B cell (primary cell): ENCODE results near the gene CYGB. TPM values are rescaled to one million over a fixed set of nuclear protein-coding genes. Genes with fewer than 3 reads are reported as not detected.

ENCODE experiments used
- ATAC-seq: fragments of 200-7000 bp; cut with Tn5 transposase; one replicate; pipeline ENCODE4 v1.10.0; 2021; ENCODE audit warnings: low read depth, mild to moderate bottlenecking, moderate number of reproducible peaks, moderate library complexity
- CTCF ChIA-PET: fragments of 350-600 bp; sonication (Branson Sonifier 250); formaldehyde crosslinking; loops from one replicate; lab custom pipeline; 2021; ENCODE audit warnings: antibody characterized with exemption, inconsistent platforms; lab: Charles Lee
- POLR2A ChIA-PET: fragments of 350-600 bp; sonication (Branson Sonifier 250); formaldehyde crosslinking; loops from one replicate; lab custom pipeline; 2021; ENCODE audit warnings: antibody characterized with exemption; lab: Charles Lee
- DNase-seq: peaks from one replicate; pipeline ENCODE4 v3.0.0; 2013
- H2AFZ ChIP-seq: 2 replicates; pipeline ENCODE4 v1.6.1; 2012; ENCODE audit warnings: mild to moderate bottlenecking, low read depth, low read length; ENCODE audit not compliant: insufficient read depth, poor library complexity, severe bottlenecking
- H3K27ac ChIP-seq, 2 donors: 1 replicate in 1 of 2; 2 replicates in 1 of 2; pipeline ENCODE4 v1.5.1; 2012 to 2013; ENCODE audit warnings: low read length in 2 of 2, mild to moderate bottlenecking in 2 of 2, moderate library complexity in 1 of 2
- H3K27me3 ChIP-seq, 4 experiments: fragments of 200-600 bp in 1 of 4; sonication (generic) in 1 of 4; replicated peaks in 1 of 4; 1 replicate in 2 of 4; 2 replicates in 2 of 4; pipeline versions ENCODE4 v1.6.1 to v1.7.0; 2013 to 2016; ENCODE audit warnings: low read length in 3 of 4, mild to moderate bottlenecking in 2 of 4, mixed read lengths in 1 of 4, moderate library complexity in 1 of 4; ENCODE audit not compliant: insufficient read depth in 4 of 4, control insufficient read depth in 3 of 4; ENCODE audit errors: control extremely low read depth in 1 of 4
- H3K36me3 ChIP-seq, 2 experiments: replicated peaks in 1 of 2; 1 replicate in 1 of 2; 2 replicates in 1 of 2; pipeline versions ENCODE4 v1.6.1 to v1.7.1; 2013; ENCODE audit warnings: low read length in 1 of 2; ENCODE audit not compliant: insufficient read depth in 2 of 2, control insufficient read depth in 1 of 2; ENCODE audit errors: control extremely low read depth in 1 of 2, extremely low read depth in 1 of 2
- H3K4me1 ChIP-seq, 2 donors: fragments of 200-600 bp in 1 of 2; sonication (generic) in 1 of 2; 1 replicate in 1 of 2; 2 replicates in 1 of 2; pipeline versions ENCODE4 v1.5.1 to v1.6.1; 2013 to 2017; ENCODE audit warnings: low read length in 2 of 2; ENCODE audit not compliant: control insufficient read depth in 2 of 2, insufficient read depth in 2 of 2
- H3K4me2 ChIP-seq: replicated peaks from 2 replicates; pipeline ENCODE3; 2012; ENCODE audit warnings: mild to moderate bottlenecking, low read depth, low read length; ENCODE audit not compliant: poor library complexity, severe bottlenecking
- H3K4me3 ChIP-seq, 5 experiments: fragments of 200-600 bp in 1 of 5; sonication (generic) in 1 of 5; 1 replicate in 3 of 5; 2 replicates in 2 of 5; pipeline versions ENCODE4 v1.5.1 to v1.7.0; 2011 to 2016; ENCODE audit warnings: low read length in 4 of 5, mild to moderate bottlenecking in 4 of 5, low read depth in 2 of 5, control low read depth in 1 of 5, moderate library complexity in 1 of 5; ENCODE audit not compliant: insufficient read depth in 1 of 5; ENCODE audit errors: control extremely low read depth in 1 of 5, extremely low read depth in 1 of 5
- H3K79me2 ChIP-seq: fragments of 200-600 bp; sonication (generic); one replicate; pipeline ENCODE4 v1.6.0; 2016; ENCODE audit warnings: low read length; ENCODE audit not compliant: control insufficient read depth, insufficient read depth
- H3K9ac ChIP-seq: fragments of 200-600 bp; sonication (generic); 2 replicates; pipeline ENCODE4 v1.6.1; 2017; ENCODE audit warnings: mild to moderate bottlenecking, low read length, moderate library complexity
- H3K9me3 ChIP-seq, 3 donors: one replicate each; pipeline versions ENCODE4 v1.6.1 to v1.7.1; 2013; ENCODE audit warnings: low read length in 2 of 3; ENCODE audit not compliant: control insufficient read depth in 2 of 3, insufficient read depth in 1 of 3; ENCODE audit errors: control extremely low read depth in 1 of 3
- H4K20me1 ChIP-seq: 2 replicates; pipeline ENCODE4 v1.6.0; 2012; ENCODE audit warnings: mild to moderate bottlenecking, low read length; ENCODE audit not compliant: insufficient read depth, control insufficient read depth, poor library complexity, severe bottlenecking
- H3K27ac Mint-ChIP-seq: one replicate; pipeline ENCODE4 v1.8.0; 2021; ENCODE audit warnings: mixed read lengths
- H3K27me3 Mint-ChIP-seq: one replicate; pipeline ENCODE4 v1.8.0; 2021; ENCODE audit warnings: mixed read lengths
- H3K4me1 Mint-ChIP-seq: one replicate; pipeline ENCODE4 v1.8.0; 2021; ENCODE audit warnings: mixed read lengths
- H3K4me3 Mint-ChIP-seq: one replicate; pipeline ENCODE4 v1.8.0; 2021; ENCODE audit warnings: mixed read lengths
- H3K9me3 Mint-ChIP-seq: one replicate; pipeline ENCODE4 v1.8.0; 2022; ENCODE audit warnings: mixed read lengths; ENCODE audit not compliant: insufficient read depth
- CTCF ChIP-seq: fragments of 200-600 bp; IDR thresholded peaks from one replicate; pipeline ENCODE4 v1.8.0; 2022; ENCODE audit warnings: antibody characterized with exemption, mild to moderate bottlenecking
- EZH2 ChIP-seq: IDR thresholded peaks from 2 replicates; pipeline ENCODE4 v1.6.1; 2012; ENCODE audit warnings: borderline replicate concordance, low read depth, mild to moderate bottlenecking, moderate library complexity, low read length; ENCODE audit not compliant: insufficient read depth, poor library complexity, severe bottlenecking
- WGBS: methylation state at CpG from one replicate; pipeline ENCODE4 v1.1.5; 2013; ENCODE audit warnings: missing lambda C conversion rate; ENCODE audit not compliant: insufficient coverage; 5-methylcytosine and 5-hydroxymethylcytosine counted together
- intact Hi-C: fragments of 100-400 bp; cut with micrococcal nuclease; formaldehyde crosslinking; loops from one replicate; pipeline ENCODE4 v1.10.0; 2022
- polyA plus RNA-seq: library from polyadenylated mRNA; depleted of rRNA; stranded (reverse); fragments of >200 nt; gene quantifications from 2 replicates; pipeline ENCODE4 v1.2.3, GENCODE V29; 2012
- total RNA-seq, 2 donors: library from RNA; stranded (reverse); fragments of 120-200 nt in 1 of 2; gene quantifications; 1 replicate in 1 of 2; 2 replicates in 1 of 2; pipeline versions ENCODE4 v1.2.3 to v1.2.4, GENCODE V29; 2013 to 2022

Gene CYGB
- total and polyA plus RNA-seq, 2 donors (not counting 1 experiment from before 2014, with no cell fraction given) = 0.42 to 2.7 TPM

GRCh38 chr17:76540381-76541300, 3.1 kb upstream of the CYGB start:
- Mint-ChIP-seq H3K27ac (no peak overlapping the region), H3K27me3 (peaks cover 41% of the 10 kb centered on the region), H3K4me3 (no peak overlapping the region), H3K4me1 (peaks cover 18% of the 10 kb centered on the region), H3K9me3 (no peaks in the 10 kb centered on the region)
- Histone ChIP-seq H3K27me3 (peaks cover 0 to 46% (median 20%) of the 10 kb centered on the region in 4 experiments), H3K4me2 (peak overlapping the region; percentile 43), H3K36me3 (peaks cover 0 to 3% of the 10 kb centered on the region in 2 experiments), H3K27ac (no peak overlapping the region), H3K9ac (no peak overlapping the region), H4K20me1 (peaks cover 10% of the 10 kb centered on the region), H3K79me2 (peaks cover 13% of the 10 kb centered on the region), H3K4me1 (peaks cover 15 to 27% of the 10 kb centered on the region in 2 donors), H3K9me3 (peaks cover 0 to 6% (median 0%) of the 10 kb centered on the region in 3 donors), H2AFZ (no peak overlapping the region), H3K4me3 (no peak overlapping the region)
- intact Hi-C loops = no loop called here
- ChIA-PET POLR2A (interaction anchor here (0.6 to 1.0 kb wide), 3 partner anchors 12 to 881 kb away, joined by 3 to 7 read pairs (median 4); no protein-coding TSS in a partner anchor), CTCF (interaction anchor here (0.5 to 3.6 kb wide), 3 partner anchors 12 to 529 kb away, joined by 3 to 18 read pairs (median 11); no protein-coding TSS in a partner anchor)
- TF ChIP-seq EZH2 (no peak), CTCF (no peak)
- DNase-seq (peak; percentile 38), ATAC-seq (peak; percentile 46)
- 13% methylated on average over 18 of the region's 27 CpGs for WGBS
